GM12801 (cell line): ENCODE measurements around the gene CCDC134.

Experiments
- CTCF ChIP-seq: IDR thresholded peaks from one replicate; pipeline ENCODE4 v1.5.1; 2011; ENCODE audit warnings: control low read depth; ENCODE audit not compliant: insufficient read length; ENCODE audit errors: extremely low read depth

The CCDC134 gene

GRCh38 chr22:41800348-41801146 is at the start of gene CCDC134:
Gene CCDC134 (plus strand): TSS chr22:41800679. CDS start chr22:41808891, 8,212 bp downstream.
- no peak for TF ChIP-seq CTCF

GRCh38 chr22:41752011-41752970 is 48.2 kb upstream of the CCDC134 start:
- no peak for TF ChIP-seq CTCF

GRCh38 chr22:41753984-41754383 is 46.5 kb upstream of the CCDC134 start:
- no peak for TF ChIP-seq CTCF

- TF ChIP-seq CTCF, result no peak
Observed at GRCh38 chr22:41757502-41757901, 43.0 kb upstream of the CCDC134 start.

- TF ChIP-seq CTCF, result no peak
Observed at GRCh38 chr22:41758231-41758630, 42.2 kb upstream of the CCDC134 start.

- no peak for TF ChIP-seq CTCF
Observed at GRCh38 chr22:41762980-41763779, 37.3 kb upstream of the CCDC134 start.
